GM18867 (cell line): ENCODE data around the gene CHST12.
"Not testable (repeated sequence)": the region's sequence is repeated elsewhere in the genome, so short reads cannot be mapped to it uniquely, and the experiment has no call there.

Source experiments
- ATAC-seq: cut with Tn5 transposase; IDR thresholded peaks from one replicate; pipeline ENCODE4 v1.9.1; 2021; ENCODE audit warnings: mild to moderate bottlenecking, moderate library complexity; ENCODE audit not compliant: unreplicated experiment

CHST12 gene

DNA sequence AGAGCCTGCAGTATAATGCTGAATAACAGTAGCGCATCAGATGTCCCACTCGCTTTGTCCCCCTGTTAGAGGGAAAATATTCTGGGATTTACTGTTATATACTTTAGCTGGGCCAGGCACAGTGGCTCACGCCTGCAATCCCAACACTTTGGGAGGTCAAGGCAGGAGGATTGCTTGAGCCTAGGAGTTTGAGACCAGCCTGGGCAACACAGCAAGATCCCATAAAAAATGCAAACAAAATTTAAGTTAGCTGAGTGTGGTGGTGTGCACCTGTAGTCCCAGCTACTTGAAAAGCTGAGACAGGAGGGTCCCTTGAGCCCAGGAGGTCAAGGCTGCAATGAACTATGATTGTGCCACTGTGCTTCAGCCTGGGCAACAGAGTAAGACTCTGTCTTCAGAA, 50.4 kb downstream of the CHST12 start:
- not testable (repeated sequence) for ATAC-seq

- no peak for ATAC-seq
These were observed 56.3 kb downstream of the CHST12 start for GRCh38 chr7:2459674-2460073.

DNA sequence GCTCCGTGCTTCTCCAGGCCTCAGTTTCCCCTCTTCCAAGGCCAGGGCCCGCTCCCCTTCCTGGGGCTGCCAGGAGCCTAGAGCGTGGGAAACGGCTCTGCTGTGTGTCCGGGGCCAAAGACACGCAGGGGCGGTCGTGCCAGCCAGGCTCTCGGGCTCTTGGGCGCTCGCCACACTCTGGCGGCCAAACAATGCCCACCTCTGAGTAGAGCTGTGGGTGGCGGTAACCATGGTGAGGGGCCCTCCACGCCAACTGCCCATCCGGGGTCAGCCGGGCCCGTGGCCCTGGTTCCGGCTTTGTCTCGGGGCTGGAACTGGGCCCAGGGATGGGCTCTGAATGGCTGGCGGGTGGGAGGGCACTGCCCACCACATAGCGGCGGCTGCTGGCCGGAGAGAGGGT, 56.8 kb downstream of the CHST12 start:
- no peak for ATAC-seq

DNA sequence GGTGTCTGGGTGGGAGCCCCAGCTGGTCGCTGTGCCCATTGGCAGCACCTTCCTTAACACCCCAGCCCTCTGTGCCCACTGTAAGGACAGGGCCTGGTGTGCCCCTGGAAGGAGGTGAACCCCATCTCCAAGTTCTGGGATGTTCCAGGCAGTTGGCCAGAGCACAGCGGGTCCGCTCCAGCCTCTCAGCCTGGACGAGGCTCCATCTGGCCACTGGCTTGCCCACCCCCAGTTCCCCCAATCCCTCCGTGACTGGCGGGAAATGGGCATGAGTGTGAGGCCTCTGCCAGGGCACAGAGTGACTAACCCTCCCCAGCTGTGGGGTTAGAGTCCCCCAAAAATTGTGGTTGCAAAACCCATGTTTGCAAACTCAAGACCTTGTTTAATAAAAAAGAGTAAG, 57.2 kb downstream of the CHST12 start:
- no peak for ATAC-seq

DNA sequence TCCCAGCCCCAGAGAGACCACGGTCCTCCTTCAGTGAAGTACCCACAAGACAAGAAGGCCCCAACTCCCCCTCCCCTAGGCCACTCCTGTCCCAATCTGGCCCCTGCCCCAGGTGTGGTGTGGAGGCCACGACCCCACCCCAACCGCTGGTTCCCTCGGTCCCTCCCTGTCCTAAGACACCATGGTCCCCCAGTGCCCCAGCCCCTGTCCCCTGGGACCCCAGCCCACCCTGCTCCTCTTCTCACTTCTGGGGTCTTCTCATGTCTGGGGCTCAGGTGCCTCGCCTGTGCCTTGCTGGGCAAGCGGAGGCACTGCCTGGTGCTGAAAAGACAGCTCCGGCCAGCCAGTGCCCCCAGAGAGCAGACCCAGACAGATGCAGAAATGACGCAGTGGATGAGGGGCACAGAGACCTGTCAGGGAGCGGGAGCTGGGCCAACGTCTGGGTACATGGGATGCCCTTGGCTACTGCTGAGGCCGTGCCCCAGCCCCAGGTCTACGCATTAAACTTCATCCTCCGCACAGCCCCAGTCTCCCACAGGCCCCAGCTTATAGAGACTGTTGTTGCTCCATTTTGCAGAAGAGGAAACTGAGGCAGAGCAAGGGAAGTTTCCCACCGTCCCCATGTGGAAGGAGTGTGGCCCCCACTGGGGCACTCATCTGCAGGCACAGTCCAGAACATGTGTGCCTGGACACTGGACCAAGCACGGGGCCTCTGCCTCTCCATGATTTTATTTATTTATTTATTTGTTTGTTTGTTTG, 58.0 kb downstream of the CHST12 start:
- ATAC-seq = no peak

DNA sequence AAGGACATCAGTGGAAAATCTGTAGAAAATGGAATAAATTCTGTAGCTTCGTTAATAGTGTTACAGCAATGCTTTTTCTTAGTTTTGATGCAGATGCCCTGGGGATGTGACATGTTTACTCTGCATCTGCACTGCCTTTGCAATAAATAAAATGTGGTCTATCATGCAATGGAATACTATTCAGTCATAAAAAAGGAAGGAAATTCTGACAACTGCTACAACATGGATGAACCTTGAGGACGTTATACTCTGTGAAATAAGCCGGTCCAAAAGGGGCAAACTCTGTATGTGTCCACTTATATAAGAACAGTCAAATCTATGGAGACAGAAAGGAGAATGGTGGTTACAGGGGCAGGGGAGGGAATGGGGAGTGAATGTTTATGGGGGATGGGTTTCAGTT, 59.3 kb downstream of the CHST12 start:
- no peak for ATAC-seq

GRCh38 chr7:2465928-2466327, 62.5 kb downstream of the CHST12 start:
- ATAC-seq = no peak

DNA sequence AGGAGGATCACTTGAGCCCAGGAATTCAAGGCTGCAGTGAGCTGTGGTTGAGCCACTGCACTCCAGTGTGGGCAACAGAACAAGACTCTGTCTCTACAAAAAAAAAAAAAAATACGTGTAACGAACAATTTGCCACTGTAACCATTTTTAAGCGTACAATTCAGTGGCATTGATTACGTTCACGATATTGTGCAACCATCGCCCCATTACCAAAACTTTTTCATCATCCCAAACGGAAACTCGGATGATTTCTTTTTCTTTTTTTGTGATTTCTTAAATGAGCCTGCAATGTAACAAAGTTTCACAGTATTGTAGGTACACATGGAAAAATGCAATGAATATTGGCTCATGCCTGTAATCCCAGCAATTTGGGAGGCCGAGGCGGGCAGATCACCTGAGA, 63.3 kb downstream of the CHST12 start:
- ATAC-seq = no peak

DNA sequence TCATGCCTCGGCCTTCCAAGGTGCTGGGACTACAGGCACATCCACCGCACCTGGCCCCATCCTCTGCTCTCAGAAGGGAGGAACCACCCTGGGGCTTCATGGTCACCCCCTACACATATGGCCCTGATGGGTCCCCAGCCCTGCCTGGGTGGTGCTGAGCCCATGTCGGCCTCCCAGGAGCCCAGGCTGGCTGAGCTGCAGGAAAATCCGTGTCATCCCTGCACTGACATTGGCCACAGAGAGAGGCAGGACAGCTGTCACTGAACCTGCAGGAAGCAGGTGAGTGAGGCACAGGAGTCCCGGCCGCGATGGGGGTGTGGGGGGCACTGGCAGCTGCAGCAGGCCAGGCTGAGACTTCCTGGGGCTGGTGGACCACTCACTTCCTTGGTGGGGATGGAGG, 64.8 kb downstream of the CHST12 start:
- no peak for ATAC-seq

GRCh38 chr7:2469460-2470203, 66.2 kb downstream of the CHST12 start:
- not testable (repeated sequence) for ATAC-seq

DNA sequence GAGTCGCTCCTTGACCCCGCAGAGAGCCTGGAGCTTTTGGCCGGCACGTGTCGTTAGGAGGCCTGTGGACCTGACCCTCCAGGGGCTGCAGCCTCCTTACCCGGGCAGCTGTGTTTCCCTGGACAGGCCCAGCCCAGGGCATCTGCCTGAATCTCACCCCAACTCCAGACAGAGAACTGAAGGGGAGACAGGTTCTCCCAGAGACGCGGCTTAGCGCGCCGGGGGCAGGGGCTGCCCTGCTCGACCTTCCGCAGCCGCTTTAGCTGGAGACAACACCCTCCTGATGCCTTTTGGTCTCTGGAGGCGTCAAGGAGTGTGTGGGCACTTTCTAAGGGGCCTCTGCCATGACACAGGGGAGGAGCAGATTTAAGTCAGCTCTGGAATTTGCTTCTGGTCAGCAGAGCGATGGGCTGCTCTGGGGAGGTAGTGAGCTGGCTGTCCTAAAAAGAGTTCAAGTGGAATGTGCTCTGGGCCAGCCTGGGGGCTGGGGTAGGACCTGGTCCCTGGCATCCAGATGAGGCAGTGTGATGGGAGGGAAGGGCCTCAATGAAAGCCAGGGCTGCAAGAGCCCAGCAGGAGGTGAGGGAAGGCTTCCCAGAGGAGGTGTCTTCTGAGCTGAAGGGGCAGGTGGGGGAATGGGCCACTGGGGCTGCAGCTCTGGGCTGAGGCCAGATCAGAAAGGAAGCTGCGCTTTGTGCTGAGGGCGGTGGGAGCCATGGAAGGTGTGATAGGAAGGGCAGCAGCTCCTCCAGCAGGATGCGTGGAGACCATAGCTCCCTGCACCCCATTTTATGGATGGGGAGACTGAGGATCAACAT, 67.0 kb downstream of the CHST12 start:
- ATAC-seq = no peak

DNA sequence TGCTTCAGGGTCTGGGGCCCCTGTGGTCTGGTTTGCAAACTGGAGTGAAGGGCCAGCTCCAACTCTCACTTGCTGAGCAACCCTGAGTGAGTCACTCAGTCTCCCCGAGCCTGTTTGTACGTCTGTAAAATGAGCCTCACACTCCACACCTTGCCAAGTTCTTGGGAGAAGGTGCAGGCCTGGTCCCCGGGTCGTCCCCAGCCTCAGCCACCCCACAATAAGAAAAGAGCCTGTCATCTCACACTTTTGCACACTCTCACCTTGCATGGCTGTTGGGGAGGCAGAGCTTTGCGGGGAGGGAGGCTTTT, 67.6 kb downstream of the CHST12 start:
- no peak for ATAC-seq

DNA sequence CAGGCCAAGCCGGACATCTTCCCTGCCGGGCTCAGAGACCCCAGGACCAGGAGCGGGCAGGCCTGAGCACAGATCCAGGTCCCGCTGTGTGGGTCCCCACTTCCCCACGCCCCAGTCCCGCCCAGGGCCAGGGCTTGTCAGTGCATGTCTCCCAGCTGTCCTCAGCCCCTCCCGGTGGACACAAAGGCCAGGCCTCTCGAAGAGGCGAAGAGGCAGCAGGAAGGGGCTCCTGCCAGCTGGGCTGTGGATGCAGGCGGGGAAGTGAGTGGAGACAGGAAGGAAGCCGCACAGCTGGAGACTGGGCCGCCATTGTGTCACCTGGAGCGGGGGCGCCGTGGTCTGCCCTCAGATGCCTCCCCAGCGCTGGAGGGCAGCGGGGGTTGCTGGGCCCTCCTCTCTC, 68.0 kb downstream of the CHST12 start:
- ATAC-seq = no peak

DNA sequence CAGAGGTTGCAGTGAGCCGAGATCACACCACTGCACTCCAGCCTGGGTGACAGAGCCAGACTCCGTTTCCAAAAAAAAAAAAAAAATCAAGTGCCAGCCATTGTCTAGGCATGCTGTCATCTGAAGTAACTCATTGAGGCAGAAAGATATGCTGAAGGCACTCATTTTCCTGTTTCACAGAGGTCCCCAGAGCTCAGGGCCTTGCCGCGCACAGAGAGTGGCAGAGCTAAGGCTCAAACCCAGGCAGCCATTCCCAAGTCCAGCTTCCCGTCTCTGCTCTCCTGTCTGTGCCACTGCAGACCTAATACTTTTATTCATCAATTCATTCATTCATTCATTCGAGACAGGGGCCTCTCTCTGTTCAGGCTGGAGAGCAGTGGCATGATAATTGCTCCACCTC, 69.3 kb downstream of the CHST12 start:
- ATAC-seq = no peak

DNA sequence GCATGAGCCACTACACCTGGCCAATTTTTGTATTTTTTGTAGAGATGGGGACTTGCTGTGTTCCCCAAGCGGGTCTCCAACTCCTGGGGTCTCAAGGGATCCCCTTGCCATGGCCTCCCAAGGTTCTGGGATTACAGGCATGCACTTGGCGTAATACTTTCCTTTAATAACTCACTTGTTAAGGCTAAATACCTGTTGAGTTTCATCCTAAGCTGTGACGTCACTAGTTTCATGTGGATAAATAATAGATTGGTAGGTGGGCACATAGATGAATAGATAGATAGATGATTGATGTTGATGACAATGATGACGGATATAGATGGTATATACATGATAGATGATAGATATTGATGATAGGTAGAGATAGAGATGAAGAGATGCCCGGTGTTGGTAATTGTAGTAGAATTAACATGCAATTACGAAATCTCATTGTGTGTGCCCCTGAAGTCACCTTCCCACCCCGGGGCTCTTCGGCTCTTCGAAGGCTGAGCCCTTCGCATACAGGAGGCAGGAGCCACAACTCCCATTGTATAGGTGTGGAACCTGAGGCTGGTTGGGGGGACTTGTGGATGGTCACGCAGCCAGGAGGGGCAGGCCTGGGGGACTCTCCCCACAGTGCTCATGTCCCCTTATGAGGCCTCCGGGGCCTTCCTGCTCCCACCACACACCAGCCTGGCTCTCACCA, 70.2 kb downstream of the CHST12 start:
- ATAC-seq = no peak

GRCh38 chr7:2474224-2474623, 70.8 kb downstream of the CHST12 start:
- ATAC-seq = no peak

DNA sequence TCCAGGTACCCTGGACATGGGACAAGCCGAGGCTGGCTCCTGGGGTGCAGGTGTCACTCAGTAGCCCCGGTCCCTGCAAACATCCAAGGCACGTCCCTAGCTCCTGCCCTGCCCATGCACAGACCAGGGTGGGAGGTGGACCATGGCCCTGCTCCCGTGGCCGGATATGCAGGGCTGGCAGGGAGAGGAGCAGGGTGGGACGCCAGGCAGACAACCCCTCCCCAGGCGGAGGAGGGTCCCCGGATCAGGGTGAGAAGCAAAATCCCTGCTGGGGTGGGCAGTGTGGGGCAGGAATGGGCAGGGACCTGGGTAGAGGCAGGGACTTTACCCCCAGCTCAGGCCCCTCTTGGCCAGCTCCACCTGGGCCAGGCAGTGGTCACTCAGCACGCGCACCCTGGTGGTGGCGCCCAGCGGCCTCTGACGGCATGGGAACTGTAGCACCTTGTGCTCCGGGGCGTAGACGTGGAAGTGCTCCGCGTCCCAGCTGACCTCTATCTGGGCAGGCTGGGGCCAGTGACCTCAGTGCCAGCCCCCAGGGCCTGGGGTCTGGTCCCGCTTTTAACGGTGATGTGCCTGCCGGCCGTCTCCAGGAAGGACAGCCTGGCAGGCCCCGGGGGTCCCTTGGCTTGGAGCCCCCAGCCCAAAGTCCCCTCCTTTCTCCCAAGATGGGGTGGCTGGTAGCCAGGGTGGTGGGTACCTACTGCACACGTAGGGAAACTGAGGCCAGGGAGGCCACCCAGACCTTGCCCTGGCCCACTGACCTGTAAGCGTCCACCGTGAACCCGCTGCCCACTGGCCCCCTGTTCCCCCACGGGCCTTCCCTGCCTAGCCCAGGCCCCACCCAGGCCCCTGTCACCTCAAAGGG, 71.6 kb downstream of the CHST12 start:
- ATAC-seq = no peak

DNA sequence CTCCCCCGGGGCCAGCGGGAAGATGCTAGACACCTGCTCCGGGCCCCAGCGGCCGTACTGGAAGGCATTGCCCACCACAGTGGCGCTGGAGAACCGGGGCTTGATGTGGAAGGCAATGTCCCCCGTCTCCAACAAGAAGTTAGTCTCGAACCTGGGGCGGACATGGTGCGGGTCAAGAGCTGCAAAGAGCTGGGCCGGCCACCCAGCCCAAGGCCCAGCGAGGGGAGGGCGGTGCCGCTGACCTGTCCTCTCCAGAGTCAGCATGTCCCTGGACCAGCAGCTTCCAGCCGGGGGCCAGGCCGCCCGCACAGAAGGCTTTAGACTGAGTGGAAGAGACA, 72.2 kb downstream of the CHST12 start:
- ATAC-seq = no peak

DNA sequence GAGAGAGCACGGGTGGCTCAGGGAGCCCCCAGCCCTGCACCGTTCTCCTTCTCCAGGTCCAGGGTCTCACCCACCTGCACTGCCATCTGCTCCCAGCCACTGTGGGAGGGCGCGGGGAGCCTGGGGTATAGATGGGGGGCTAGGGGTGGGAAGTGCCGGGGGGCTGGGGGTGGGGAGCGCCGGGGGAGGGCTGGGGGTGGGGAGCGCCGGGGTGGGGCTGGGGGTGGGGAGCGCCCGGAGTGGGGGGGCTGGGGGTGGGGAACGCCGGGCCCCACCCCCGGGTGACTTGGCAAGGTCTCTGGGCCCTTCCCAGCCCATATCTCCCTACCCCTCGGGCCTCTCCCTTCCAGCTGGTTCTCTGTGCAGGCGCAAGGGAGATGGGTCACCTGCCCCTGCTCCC, 72.9 kb downstream of the CHST12 start, which contains the start of gene GRIFIN:
Gene GRIFIN (minus strand): TSS at position 101 of the 400 bp plus-strand sequence. CDS start 15 bp downstream, at position 86.
- ATAC-seq = no peak

DNA sequence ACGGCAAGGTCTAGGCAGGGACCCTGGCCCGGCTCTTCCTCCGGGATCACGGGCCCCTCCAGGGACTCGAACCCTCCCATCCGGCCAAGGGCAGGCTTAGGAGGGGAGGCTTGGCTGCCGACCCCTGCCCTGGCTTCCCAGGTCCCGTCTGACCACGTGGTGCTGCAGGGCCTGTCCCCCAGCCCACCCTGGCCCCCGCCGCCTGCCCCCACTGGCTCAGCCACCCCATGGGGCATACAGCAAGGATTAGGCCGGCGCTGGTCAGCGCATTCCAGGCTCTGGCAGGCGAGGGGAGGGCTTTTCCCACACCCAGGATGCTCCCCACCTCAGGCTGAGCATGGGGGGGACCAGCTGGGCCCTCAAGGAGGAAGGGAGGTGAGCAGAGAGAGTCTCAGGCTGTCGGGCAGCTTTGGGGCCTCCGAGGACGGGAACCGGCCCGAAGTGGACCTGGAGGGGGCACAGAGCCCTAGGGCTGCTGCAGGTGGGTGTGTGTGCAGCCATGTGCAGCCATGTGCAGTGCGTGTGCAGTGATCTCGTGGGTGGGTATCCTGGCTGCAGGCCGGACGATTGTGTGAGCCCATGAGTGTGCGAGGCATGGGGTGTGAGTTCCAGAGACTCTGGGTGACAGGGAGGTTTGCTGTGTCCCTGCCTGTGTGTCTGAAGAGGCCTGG, 73.5 kb downstream of the CHST12 start:
- no peak for ATAC-seq
